ENCODE data around the gene REV3L.

Gene REV3L

DNA sequence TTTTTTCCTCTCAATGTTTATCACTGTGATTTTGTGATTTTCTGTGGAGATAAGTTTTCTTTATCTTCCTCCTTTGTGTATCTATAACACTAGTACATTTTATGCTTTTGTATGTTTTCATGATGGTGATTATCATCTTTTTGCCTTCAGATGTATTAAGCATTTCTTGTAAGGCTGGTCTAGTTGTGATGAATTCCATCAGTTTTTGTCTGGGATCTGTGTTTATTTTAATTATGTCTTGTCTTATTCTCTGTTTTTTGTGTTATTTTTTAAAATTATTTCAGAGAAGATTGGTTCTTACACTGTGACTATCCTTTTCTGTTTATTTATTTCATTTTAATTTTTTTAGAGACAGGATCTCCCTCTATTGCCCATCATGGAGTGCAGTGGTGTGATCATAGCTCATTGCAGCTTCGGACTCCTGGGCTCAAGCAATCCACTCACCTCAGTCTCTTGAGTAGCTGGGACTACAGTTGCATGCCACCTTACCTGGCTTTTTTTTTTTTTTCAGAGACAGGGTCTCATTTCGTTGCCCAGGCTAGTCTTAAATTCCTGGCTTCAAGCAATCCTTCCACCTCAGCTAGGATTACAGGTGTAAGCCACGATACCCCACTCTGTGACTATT, 208.3 kb downstream of the REV3L start:
- H3K79me2 ChIP-seq (ENCODE audit: insufficient read depth, low read length): peaks cover 22% of the 10 kb centered on the region; the same call in 1 of the 2 replicates
- no peaks in the 10 kb centered on the region for H3K27me3 ChIP-seq (ENCODE audit: low read length)
- no peak overlapping the region for H3K4me3 ChIP-seq (ENCODE audit: insufficient read depth, low read length, poor library complexity, severe bottlenecking)
- H3F3A ChIP-seq (ENCODE audit: insufficient read depth): no peaks in the 10 kb centered on the region
- peaks cover 28% of the 10 kb centered on the region for H3K36me3 ChIP-seq (ENCODE audit: low read length)
- H2AFZ ChIP-seq (ENCODE audit: low read depth, low read length, severe bottlenecking): no peak overlapping the region
- no peaks in the 10 kb centered on the region for H3K9me2 ChIP-seq (replicated peaks; ENCODE audit: insufficient read depth, low read length)
- H3K9me3 ChIP-seq (ENCODE audit: insufficient read depth, low read length): no peaks in the 10 kb centered on the region
- TF ChIP-seq, protein P1, sequence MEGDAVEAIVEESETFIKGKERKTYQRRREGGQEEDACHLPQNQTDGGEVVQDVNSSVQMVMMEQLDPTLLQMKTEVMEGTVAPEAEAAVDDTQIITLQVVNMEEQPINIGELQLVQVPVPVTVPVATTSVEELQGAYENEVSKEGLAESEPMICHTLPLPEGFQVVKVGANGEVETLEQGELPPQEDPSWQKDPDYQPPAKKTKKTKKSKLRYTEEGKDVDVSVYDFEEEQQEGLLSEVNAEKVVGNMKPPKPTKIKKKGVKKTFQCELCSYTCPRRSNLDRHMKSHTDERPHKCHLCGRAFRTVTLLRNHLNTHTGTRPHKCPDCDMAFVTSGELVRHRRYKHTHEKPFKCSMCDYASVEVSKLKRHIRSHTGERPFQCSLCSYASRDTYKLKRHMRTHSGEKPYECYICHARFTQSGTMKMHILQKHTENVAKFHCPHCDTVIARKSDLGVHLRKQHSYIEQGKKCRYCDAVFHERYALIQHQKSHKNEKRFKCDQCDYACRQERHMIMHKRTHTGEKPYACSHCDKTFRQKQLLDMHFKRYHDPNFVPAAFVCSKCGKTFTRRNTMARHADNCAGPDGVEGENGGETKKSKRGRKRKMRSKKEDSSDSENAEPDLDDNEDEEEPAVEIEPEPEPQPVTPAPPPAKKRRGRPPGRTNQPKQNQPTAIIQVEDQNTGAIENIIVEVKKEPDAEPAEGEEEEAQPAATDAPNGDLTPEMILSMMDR (IDR thresholded peaks at IDR 0.05; ENCODE audit: insufficient read depth, low read length, poor library complexity, severe bottlenecking): no peak
- no peak for TF ChIP-seq EZH2phosphoT487 (conservative IDR thresholded peaks at IDR 0.05; ENCODE audit: low read length)
- H3K9ac ChIP-seq (ENCODE audit: low read length): no peak overlapping the region
- H4K20me1 ChIP-seq (ENCODE audit: low read depth, low read length): no peaks in the 10 kb centered on the region
- no peak overlapping the region for H3K4me2 ChIP-seq (ENCODE audit: low read depth, low read length, poor library complexity, severe bottlenecking)
- H3K27ac ChIP-seq (ENCODE audit: low read depth, low read length): no peak overlapping the region

DNA sequence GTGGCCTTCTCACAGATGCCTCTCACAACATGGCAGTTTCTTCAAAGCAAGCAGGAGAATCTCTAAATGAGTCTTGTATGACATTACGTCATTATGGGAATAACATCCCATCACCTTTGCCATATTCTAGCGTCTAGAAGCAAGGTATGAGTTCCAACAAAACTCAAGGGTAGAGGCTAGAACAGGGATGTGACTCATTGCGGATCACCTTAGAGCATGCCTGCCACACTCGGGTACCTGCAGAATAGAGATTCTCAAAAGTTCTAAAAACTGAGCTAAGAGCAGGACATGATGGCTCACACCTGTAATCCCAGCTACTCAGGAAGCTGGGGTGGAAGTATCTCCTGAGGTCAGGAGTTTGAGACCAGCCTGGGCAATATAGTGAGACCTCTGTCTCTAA, 212.9 kb downstream of the REV3L start:
- peaks cover 18% of the 10 kb centered on the region for H3K36me3 ChIP-seq (ENCODE audit: low read length)

DNA sequence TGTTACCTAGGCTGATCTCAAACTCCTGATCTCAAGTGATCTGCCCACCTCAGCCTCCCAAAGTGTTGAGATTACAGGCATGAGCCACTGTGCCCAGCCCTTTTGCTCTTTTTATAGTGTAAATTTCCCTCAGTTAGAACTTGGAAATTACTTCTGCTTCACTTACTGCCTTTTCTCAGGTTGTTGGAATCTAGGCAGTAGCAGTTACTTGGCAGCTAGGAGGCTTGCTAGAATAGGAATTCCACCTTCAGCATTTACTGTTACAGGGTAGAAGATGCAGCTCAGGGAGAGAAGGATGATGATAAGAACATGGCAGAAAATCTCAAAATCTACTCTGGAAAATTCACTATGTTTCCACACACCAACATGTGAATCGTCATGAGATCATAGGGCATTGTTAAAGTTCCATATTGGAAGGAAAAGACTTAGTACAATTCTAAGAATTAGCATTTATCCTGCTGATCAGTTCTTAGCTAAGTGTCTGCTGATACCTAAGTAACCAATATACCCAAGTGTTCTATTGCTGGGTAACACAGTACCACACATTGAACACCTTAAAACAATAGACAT, 213.5 kb downstream of the REV3L start:
- Histone ChIP-seq H3K9ac (ENCODE audit: low read length) (no peak overlapping the region), H3K79me2 (ENCODE audit: insufficient read depth, low read length) (peaks cover 36% of the 10 kb centered on the region; the same call in 1 of the 2 replicates), H3K27me3 (ENCODE audit: low read length) (no peaks in the 10 kb centered on the region), H3K4me3 (ENCODE audit: insufficient read depth, low read length, poor library complexity, severe bottlenecking) (no peak overlapping the region), H3F3A (ENCODE audit: insufficient read depth) (0 out of 2 replicates have a peak, but pooled peaks cover 6% of the 10 kb centered on the region), H3K36me3 (ENCODE audit: low read length) (peaks cover 12% of the 10 kb centered on the region), H3K9me3 (ENCODE audit: insufficient read depth, low read length) (no peaks in the 10 kb centered on the region), H2AFZ (ENCODE audit: low read depth, low read length, severe bottlenecking) (no peak overlapping the region), H3K9me2 (replicated peaks; ENCODE audit: insufficient read depth, low read length) (no peaks in the 10 kb centered on the region), H4K20me1 (ENCODE audit: low read depth, low read length) (no peaks in the 10 kb centered on the region), H3K27ac (ENCODE audit: low read depth, low read length) (no peak overlapping the region), H3K4me2 (ENCODE audit: low read depth, low read length, poor library complexity, severe bottlenecking) (no peak overlapping the region)
- TF ChIP-seq, protein P1 (IDR thresholded peaks at IDR 0.05; ENCODE audit: insufficient read depth, low read length, poor library complexity, severe bottlenecking): no peak
- TF ChIP-seq EZH2phosphoT487 (conservative IDR thresholded peaks at IDR 0.05; ENCODE audit: low read length): no peak

More for the DNA sequence above, 212.9 kb downstream of the REV3L start:
- Histone ChIP-seq H3K9me2 (replicated peaks; ENCODE audit: insufficient read depth, low read length) (no peaks in the 10 kb centered on the region), H2AFZ (ENCODE audit: low read depth, low read length, severe bottlenecking) (no peak overlapping the region), H3K4me2 (ENCODE audit: low read depth, low read length, poor library complexity, severe bottlenecking) (no peak overlapping the region), H3K27ac (ENCODE audit: low read depth, low read length) (no peak overlapping the region), H3F3A (ENCODE audit: insufficient read depth) (0 out of 2 replicates have a peak, but pooled peaks cover 6% of the 10 kb centered on the region), H3K9ac (ENCODE audit: low read length) (no peak overlapping the region), H3K9me3 (ENCODE audit: insufficient read depth, low read length) (no peaks in the 10 kb centered on the region), H4K20me1 (ENCODE audit: low read depth, low read length) (no peaks in the 10 kb centered on the region), H3K27me3 (ENCODE audit: low read length) (no peaks in the 10 kb centered on the region), H3K4me3 (ENCODE audit: insufficient read depth, low read length, poor library complexity, severe bottlenecking) (no peak overlapping the region), H3K79me2 (ENCODE audit: insufficient read depth, low read length) (peaks cover 36% of the 10 kb centered on the region; the same call in 1 of the 2 replicates)
- no peak for TF ChIP-seq EZH2phosphoT487 (conservative IDR thresholded peaks at IDR 0.05; ENCODE audit: low read length)

Measured in SU-DHL-6 (cell line).